Cardiac fibroblast (primary cell): ENCODE measurements around the gene DOCK3.
"Not testable (repeated sequence)": the region's sequence is repeated elsewhere in the genome, so short reads cannot be mapped to it uniquely, and the experiment has no call there.

ENCODE experiments used
- DNase-seq, 2 donors: peaks; one replicate each; pipeline versions ENCODE4 v3.0.0 to v3.0.0-alpha.2; 2010; ENCODE audit warnings: low read depth in 2 of 2
- H3K4me3 ChIP-seq, 2 donors: replicated peaks in 1 of 2; 1 replicate in 1 of 2; 2 replicates in 1 of 2; pipeline ENCODE4 v1.5.1; 2011; ENCODE audit warnings: low read depth in 2 of 2, low read length in 2 of 2, mild to moderate bottlenecking in 2 of 2, moderate library complexity in 1 of 2
- CTCF ChIP-seq: IDR thresholded peaks from one replicate; pipeline ENCODE4 v1.5.1; 2011; ENCODE audit warnings: low read depth, mild to moderate bottlenecking, low read length, inconsistent platforms

The DOCK3 gene

GRCh38 chr3:51282931-51283330 is 608.2 kb downstream of the DOCK3 start:
- no peak overlapping the region for H3K4me3 ChIP-seq

GRCh38 chr3:51283421-51283820 is 608.7 kb downstream of the DOCK3 start:
- no peak for TF ChIP-seq CTCF
- no peak for DNase-seq

More at GRCh38 chr3:51282931-51283330, 608.2 kb downstream of the DOCK3 start:
- no peak for TF ChIP-seq CTCF
- peak in 1 of 2 donors; percentile 13 for DNase-seq

GRCh38 chr3:51295625-51296024 is 620.9 kb downstream of the DOCK3 start:
- DNase-seq = no peak
- no peak overlapping the region for H3K4me3 ChIP-seq
- TF ChIP-seq CTCF = no peak

More at GRCh38 chr3:51283421-51283820, 608.7 kb downstream of the DOCK3 start:
- no peak overlapping the region for H3K4me3 ChIP-seq

GRCh38 chr3:51297333-51297732 is 622.6 kb downstream of the DOCK3 start:
- H3K4me3 ChIP-seq = no peak overlapping the region
- no peak for TF ChIP-seq CTCF
- no peak for DNase-seq

- DNase-seq = no peak
- no peak for TF ChIP-seq CTCF
- H3K4me3 ChIP-seq = no peak overlapping the region
Measured at GRCh38 chr3:51304230-51304629, 629.5 kb downstream of the DOCK3 start.

- TF ChIP-seq CTCF = no peak
- no peak for DNase-seq
- no peak overlapping the region for H3K4me3 ChIP-seq
Measured at GRCh38 chr3:51306093-51306492, 631.4 kb downstream of the DOCK3 start.

GRCh38 chr3:51307458-51307857 is 632.7 kb downstream of the DOCK3 start:
- no peak for TF ChIP-seq CTCF
- no peak overlapping the region for H3K4me3 ChIP-seq
- no peak for DNase-seq

GRCh38 chr3:51307945-51308607 is 633.3 kb downstream of the DOCK3 start:
- not testable (repeated sequence) for H3K4me3 ChIP-seq, DNase-seq
